ENCODE measurements around the gene CYLC2.

CYLC2 gene

GRCh38 chr9:102985162-102985895 lies 9.8 kb upstream of the CYLC2 start:
- DNase-seq (ENCODE audit: insufficient read length, low spot score) (no peak), FAIRE-seq (no peak)
- no peak for TF ChIP-seq CTCF (IDR thresholded peaks at IDR 0.05; ENCODE audit: insufficient read depth, missing control alignments)

GRCh38 chr9:102986425-102986824 lies 8.7 kb upstream of the CYLC2 start:
- no peak for TF ChIP-seq CTCF (IDR thresholded peaks at IDR 0.05; ENCODE audit: insufficient read depth, missing control alignments)
- DNase-seq (ENCODE audit: insufficient read length, low spot score), result no peak
- no peak for FAIRE-seq

GRCh38 chr9:103003689-103004088 lies 8.6 kb downstream of the CYLC2 start:
- FAIRE-seq (no peak), DNase-seq (ENCODE audit: insufficient read length, low spot score) (no peak)
- TF ChIP-seq CTCF (IDR thresholded peaks at IDR 0.05; ENCODE audit: insufficient read depth, missing control alignments), result no peak

- DNase-seq (ENCODE audit: insufficient read length, low spot score) (no peak), FAIRE-seq (no peak)
- TF ChIP-seq CTCF (IDR thresholded peaks at IDR 0.05; ENCODE audit: insufficient read depth, missing control alignments), result no peak
Observed at GRCh38 chr9:103014242-103014641, 19.1 kb downstream of the CYLC2 start.

GRCh38 chr9:103025796-103026195 lies 30.7 kb downstream of the CYLC2 start:
- FAIRE-seq (no peak), DNase-seq (ENCODE audit: insufficient read length, low spot score) (no peak)
- no peak for TF ChIP-seq CTCF (IDR thresholded peaks at IDR 0.05; ENCODE audit: insufficient read depth, missing control alignments)

GRCh38 chr9:103037508-103038477 lies 42.7 kb downstream of the CYLC2 start:
- DNase-seq (ENCODE audit: insufficient read length, low spot score), result no peak
- no peak for TF ChIP-seq CTCF (IDR thresholded peaks at IDR 0.05; ENCODE audit: insufficient read depth, missing control alignments)
- no peak for FAIRE-seq

All from D721Med (cell line).